ENCODE measurements around the gene NRG2.

The NRG2 gene

DNA sequence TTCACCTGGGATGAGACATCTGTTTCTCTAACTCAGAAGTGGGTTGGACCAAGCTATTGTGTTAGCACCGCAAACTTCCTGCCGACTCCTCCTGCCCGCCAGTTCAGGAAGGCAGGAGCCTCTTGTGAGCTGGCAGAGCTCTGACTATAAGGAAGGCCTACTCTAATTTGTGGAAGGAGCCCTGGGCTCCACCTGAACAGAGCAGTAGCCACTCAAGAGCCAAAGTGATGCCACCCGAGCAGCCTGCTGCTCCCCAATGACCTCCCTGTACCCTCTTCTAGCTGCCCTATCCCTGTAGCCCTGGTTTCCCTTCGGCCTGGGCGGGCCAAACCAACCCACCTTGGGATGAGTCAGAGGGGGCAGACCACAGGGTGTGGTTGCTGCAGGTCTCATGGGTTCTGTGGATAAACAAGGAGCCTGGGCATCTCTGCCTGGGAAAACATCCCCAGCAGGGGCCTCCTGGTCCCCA, 165.9 kb downstream of the NRG2 start:
- Histone ChIP-seq H3K36me3 (peaks cover 2% of the 10 kb centered on the region; the same call in 1 of the 2 replicates), H3K27ac (no peak overlapping the region), H3K9me3 (ENCODE audit: severe bottlenecking) (peaks cover 4% of the 10 kb centered on the region), H3K4me3 (ENCODE audit: low read depth, low read length) (no peak overlapping the region), H3K27me3 (ENCODE audit: insufficient read depth, low read depth, severe bottlenecking) (no peaks in the 10 kb centered on the region)
- TF ChIP-seq, protein P1, sequence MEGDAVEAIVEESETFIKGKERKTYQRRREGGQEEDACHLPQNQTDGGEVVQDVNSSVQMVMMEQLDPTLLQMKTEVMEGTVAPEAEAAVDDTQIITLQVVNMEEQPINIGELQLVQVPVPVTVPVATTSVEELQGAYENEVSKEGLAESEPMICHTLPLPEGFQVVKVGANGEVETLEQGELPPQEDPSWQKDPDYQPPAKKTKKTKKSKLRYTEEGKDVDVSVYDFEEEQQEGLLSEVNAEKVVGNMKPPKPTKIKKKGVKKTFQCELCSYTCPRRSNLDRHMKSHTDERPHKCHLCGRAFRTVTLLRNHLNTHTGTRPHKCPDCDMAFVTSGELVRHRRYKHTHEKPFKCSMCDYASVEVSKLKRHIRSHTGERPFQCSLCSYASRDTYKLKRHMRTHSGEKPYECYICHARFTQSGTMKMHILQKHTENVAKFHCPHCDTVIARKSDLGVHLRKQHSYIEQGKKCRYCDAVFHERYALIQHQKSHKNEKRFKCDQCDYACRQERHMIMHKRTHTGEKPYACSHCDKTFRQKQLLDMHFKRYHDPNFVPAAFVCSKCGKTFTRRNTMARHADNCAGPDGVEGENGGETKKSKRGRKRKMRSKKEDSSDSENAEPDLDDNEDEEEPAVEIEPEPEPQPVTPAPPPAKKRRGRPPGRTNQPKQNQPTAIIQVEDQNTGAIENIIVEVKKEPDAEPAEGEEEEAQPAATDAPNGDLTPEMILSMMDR (IDR thresholded peaks at IDR 0.05; ENCODE audit: low read depth, low read length), result no peak
- DNase-seq, result no peak

DNA sequence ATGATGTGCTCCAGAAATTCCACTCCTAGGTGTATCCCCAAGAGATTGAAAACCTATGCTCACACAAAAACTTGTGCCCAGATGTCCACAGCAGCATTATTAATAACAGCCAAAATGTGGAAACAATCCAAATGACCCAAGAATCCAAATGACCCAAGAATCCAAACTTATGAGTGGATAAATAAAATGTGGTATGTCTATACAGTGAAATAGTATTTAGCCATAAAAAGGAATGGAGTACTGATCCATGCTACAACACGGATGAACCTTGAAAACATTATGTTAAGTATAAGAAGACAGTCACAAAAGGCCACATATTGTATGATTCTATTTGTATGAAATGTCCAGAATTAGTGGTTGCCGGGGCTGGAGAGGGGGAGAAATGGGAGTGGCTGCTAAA, 167.1 kb downstream of the NRG2 start:
- Histone ChIP-seq H3K9me3 (ENCODE audit: severe bottlenecking) (peaks cover 4% of the 10 kb centered on the region), H3K36me3 (peaks cover 2% of the 10 kb centered on the region; the same call in 1 of the 2 replicates), H3K27ac (no peak overlapping the region), H3K27me3 (ENCODE audit: insufficient read depth, low read depth, severe bottlenecking) (no peaks in the 10 kb centered on the region), H3K4me3 (ENCODE audit: low read depth, low read length) (no peak overlapping the region)
- DNase-seq, result no peak
- TF ChIP-seq, protein P1 (IDR thresholded peaks at IDR 0.05; ENCODE audit: low read depth, low read length), result no peak

DNA sequence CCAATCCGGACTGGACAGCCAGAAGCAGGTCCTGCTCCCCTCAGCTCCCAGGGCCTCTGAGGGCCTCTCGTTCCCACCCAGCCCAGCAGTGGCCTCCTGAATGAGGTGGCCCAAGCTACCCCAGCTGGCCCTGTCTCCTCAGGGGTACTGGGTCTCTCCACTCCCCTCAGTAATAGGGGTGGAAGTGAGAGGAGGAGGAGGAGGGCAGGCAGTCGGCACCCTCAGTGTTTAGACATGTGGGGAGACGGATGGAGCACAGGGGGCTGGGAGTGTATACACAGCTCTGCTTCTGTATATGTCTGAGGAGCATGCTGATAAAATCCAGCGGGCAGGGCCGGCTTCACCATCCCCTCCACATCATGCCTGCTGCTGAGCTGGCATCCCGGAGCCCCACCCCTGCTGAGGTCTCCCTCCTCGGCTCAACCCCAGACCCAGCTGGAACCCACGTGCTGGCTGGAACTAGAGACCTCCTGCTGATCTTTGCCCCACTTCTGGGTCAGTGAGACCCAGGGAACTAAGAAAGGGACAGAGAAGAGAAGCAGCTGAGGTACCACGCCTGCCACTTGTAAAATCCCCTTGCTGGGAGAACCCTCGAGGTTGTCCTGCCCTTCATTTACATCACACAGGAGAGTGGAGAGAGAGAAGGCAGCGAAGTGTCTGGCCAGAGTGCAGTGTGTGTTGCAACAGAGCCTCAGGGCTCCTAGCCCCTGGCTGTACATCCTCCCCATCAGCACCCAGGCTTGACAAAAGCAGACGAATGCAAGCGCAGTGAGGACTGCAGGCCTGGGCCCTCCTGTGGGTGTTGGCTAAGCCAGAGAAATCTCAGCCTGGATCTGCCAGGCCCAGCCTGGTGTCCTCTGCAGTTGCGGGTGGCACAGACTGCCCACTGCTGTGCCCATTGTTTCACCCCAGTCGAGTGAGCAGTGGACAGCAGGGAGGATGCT, 170.0 kb downstream of the NRG2 start:
- TF ChIP-seq, protein P1 (IDR thresholded peaks at IDR 0.05; ENCODE audit: low read depth, low read length), result no peak
- Histone ChIP-seq H3K36me3 (no peaks in the 10 kb centered on the region; the same call in 1 of the 2 replicates), H3K27me3 (ENCODE audit: insufficient read depth, low read depth, severe bottlenecking) (no peaks in the 10 kb centered on the region), H3K27ac (no peak overlapping the region), H3K9me3 (ENCODE audit: severe bottlenecking) (peaks cover 4% of the 10 kb centered on the region), H3K4me3 (ENCODE audit: low read depth, low read length) (no peak overlapping the region)
- DNase-seq, result no peak

DNA sequence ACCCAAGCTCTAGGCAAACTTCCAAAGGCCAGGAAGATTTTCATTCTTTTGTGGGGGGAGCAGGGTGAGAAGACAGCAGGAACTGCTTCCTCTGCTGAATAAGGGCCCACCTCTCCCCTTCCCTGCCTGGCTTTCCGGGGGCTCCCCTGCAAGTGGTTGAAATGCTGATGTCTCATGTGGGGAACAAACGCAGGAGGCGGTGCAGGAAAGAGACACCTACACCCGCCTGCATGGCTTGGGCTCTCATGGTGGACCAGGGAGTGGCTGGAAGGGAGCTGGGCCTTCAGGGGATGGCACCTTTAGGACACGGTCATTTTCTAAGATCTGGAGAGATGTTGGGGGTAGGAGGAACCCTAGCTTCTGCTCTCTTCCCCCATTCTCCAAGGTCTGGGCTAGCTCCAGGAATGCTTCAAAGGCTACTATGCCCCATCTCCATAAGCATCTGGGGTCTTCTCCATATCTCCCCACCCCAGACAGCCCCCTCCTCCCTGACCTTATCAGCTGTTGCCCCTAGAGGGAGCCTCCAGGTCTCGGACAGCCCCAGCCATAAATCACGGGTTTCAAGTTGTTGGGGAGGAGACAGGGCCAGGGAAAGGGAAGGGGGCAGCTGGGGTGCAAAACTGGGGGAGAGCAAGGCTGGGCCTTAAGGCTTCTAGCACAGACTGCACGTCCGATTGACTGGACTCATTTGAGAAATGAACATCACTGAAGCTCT, 170.9 kb downstream of the NRG2 start:
- no peak overlapping the region for H3K27ac ChIP-seq
- no peaks in the 10 kb centered on the region for H3K27me3 ChIP-seq (ENCODE audit: insufficient read depth, low read depth, severe bottlenecking)
- no peaks in the 10 kb centered on the region; the same call in 1 of the 2 replicates for H3K36me3 ChIP-seq
- no peak overlapping the region for H3K4me3 ChIP-seq (ENCODE audit: low read depth, low read length)
- H3K9me3 ChIP-seq (ENCODE audit: severe bottlenecking), result peaks cover 4% of the 10 kb centered on the region
- peak; percentile 38 for DNase-seq
- TF ChIP-seq, protein P1 (IDR thresholded peaks at IDR 0.05; ENCODE audit: low read depth, low read length), result 0 out of 2 replicates have a peak, but pooled peaks have one; percentile 41

DNA sequence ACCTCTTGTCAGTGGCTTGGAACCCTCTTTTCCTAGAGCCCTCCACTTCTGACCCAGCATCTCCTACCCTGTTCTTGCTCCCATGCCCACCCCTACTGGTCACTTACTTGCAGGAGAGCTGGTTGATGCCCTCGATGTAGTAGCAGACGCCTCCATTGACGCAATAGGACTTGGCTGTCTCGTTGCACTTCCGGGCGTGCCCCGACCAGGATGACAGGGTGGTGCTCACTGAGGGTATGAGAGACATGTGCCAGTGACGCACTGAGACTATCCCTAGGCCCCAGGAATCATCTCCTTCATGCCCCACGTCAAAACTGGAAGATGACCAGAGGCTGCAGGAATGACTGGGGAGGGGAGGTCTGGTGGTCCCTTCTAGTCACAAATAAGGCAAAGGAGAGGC, 171.5 kb downstream of the NRG2 start:
- Histone ChIP-seq H3K36me3 (no peaks in the 10 kb centered on the region), H3K27me3 (ENCODE audit: insufficient read depth, low read depth, severe bottlenecking) (no peaks in the 10 kb centered on the region), H3K4me3 (ENCODE audit: low read depth, low read length) (no peak overlapping the region), H3K9me3 (ENCODE audit: severe bottlenecking) (peaks cover 4% of the 10 kb centered on the region), H3K27ac (no peak overlapping the region)
- TF ChIP-seq, protein P1 (IDR thresholded peaks at IDR 0.05; ENCODE audit: low read depth, low read length), result no peak
- no peak for DNase-seq

Data from WERI-Rb-1 (cell line).